IPS DF 19.7 (cell line): ENCODE data around the gene LYPD4.
"Not testable (repeated sequence)": the region's sequence is repeated elsewhere in the genome, so short reads cannot be mapped to it uniquely, and the experiment has no call there.

Experiments used
- DNase-seq: peaks from one replicate; pipeline ENCODE4 v3.0.0-alpha.2; 2013; ENCODE audit warnings: low read depth, low spot score

The LYPD4 gene

DNA sequence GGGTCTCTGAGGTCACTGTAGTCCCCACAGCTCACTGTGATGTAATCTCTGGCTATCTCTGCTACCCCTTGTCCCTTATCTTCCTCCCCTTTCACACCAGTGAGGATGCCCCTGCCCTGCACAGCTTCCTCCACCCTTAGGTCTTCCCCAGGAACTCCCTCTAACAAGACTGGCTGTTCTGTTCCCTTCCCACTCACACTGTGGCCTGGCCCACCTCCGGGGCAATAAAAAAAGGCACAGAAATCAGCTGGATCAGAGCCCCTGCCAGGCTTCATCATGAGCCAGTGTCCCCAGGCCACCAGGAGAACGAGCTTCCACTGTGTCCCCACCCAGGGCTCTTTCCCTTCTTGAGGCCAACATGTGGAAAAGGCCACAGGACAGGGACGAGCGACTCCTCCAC lies 43.5 kb downstream of the LYPD4 start:
- no peak for DNase-seq

DNA sequence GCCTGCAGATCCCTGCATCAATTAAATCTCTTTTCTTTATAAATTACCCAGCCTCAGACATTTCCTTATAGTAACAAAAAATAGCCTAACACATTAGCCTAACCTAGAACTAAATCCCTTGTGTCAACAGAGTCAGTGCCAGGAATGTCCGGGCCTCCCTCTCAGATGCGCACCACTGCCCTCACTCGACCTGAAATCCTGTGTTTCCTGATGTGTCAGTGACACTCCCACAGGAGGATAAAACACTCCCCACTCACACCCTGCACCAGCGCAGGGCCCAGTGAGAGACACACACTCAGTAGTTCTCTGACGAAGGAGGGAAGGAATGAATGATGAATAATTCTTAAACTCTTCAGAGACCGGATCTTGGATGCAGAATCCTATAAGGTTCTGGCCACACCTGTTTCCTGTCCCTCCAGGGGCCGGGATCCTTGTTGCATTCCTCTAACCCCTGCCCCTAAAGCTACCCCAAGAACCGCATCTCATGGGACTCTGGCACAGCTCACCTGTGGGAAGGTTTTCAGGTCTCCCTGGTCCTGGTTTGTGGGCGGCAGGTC lies 45.0 kb downstream of the LYPD4 start:
- DNase-seq, result no peak

DNA sequence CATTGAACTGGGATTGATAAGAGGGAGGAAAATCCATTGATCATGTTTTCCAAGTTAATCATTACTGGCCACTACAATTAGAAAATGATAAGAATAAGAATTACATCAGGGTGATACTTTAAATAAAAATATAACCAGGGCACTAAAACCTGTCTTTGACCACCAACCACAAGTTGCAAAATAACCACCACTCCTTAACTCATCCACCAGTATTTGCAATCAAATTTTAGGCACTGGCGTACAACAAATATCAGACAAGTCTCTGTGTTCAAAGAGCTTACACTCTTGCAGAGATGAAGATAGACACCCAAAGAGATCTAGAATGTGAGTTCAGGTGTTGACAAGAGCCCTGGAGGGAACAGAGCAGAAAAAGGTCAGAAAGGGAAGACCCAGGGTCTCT lies 47.6 kb downstream of the LYPD4 start:
- DNase-seq, result no peak

DNA sequence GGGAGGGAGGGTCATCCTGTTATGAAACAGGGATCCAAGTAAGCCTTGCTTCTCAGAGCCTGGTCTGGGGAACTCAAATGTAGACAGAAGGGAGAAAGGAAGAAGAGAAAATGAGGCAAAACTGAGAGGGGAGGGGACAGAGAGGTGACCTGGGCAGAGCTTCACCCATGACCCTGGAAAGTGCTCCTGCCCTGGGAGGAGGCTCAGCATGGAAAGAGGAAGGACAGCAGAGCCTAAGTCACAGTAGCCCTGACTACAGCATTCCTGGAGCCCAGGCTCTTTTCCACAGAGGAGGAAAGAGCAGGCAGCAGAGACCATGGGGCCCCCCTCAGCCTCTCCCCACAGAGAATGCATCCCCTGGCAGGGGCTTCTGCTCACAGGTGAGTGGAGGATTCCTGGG lies 48.1 kb downstream of the LYPD4 start, which contains the start of gene CEACAM3:
Gene CEACAM3 (plus strand): TSS at position 226 of the 400 bp plus-strand sequence. CDS start 91 bp downstream, at position 317.
- DNase-seq, result no peak

DNA sequence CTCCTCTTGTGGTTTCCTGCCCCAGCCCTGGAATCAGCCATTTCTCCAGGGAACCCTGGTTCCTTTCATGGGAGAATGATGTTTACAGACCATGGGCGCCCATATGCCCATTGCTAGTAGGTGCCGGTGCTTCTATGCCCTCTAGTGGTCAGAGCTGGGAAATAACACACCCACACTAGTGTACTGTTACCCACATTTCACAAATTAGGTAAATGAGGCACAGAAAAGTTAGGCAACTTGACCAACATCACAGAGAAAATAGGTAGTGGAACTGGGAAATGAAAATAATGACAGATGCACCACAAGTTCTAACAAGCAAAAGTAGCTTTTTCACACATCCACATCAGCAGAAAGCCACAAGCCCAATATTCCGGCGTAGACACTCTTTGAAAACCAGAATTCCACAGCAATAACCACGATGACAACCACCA lies 49.4 kb downstream of the LYPD4 start:
- peak; percentile 33 for DNase-seq

DNA sequence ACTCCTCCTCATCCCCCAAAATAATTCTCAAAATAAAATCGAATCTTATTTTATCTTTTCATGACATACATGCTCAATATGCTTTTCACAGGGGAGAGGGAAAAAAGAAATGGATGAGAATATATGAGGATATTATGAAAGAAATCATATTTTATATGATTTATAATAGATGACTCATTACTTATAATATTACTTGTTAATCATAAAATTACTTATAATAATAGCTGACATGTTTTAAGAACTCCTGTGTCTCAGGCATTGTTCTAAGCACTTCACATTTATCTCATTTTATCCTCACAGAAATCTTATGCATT lies 51.1 kb downstream of the LYPD4 start:
- DNase-seq, result no peak

DNA sequence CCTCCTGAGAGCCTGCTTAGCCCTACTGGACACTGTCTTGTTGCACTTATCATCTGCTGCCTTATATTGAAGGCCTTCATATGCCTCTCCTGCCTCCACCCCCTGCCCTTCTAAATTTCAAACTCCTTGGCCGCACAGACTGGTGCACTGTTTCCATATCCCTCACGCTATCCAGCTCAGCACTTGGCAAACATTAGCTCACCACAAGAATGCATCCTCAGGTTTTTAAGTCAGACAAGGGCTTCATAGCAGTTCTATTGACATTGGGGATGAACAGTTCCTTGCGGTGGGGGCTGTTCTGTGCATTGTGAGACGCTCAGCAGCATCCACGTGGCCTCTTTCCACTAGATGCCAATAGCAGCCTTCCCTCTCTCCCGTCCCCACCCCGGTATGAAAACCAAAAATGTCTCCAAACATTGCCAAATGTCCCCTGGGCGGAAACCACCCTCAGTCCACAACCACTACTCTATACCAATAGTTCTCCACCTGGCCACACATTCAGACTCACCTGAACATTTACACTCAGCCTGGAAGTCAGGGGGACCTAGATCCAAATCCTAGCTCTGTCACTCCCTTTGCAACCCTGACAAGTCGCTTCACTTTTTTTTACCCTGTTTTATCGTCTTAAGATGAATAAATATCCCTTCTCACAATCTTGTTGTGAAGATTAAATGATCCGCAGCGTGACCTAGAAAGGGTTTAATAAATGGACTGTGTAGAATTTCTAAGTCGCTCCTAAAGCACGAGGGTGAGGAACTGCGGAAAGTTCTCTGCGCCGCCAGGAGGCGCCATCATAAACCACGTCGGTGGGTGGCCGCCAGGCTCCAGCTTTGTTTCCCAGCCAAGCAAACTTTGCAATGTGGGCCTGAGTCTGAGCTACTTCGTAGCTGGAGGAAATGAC lies 51.7 kb downstream of the LYPD4 start:
- DNase-seq, result no peak

DNA sequence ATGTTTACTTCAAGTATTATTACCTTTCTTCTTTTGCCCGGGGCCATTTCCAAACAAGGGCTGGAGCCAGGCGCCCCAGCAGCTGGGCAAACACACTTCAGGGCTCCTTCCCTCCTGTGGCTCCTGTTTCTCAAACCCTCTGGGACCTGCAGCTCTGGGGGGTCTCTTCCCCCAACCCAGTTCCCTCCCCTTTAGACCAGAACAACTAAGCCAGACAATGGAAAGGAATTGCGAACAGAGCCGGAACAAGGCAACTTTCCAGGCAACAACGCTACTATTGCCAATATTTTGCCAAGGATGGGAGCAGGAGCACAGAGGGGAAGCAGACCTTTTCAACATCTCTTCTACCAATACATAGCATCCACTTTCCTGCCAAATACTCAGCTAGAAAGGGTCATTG lies 55.4 kb downstream of the LYPD4 start:
- DNase-seq, result not testable (repeated sequence)

DNA sequence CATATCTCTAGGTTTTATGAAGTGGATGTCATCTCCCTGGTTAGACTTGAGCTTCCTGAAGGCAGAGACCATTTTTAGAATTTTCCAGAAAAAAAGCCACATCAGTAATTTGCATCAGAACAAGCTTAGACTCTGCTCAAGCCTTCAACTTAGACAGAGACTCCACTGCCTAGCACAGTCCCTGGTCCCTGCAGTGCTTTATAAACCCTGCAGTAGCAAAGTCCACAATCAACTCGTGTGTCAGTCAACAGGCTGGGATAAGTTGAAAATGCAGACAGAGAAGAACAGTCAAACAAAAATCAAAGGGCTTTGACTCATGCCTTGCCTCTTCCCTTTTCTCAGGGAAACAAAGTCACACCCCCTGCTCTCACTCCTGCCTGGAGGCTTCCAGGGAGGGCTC lies 56.0 kb downstream of the LYPD4 start:
- not testable (repeated sequence) for DNase-seq
